CD1c-positive myeloid dendritic cell (primary cell): ENCODE measurements around the gene DHFR.
"Not testable (repeated sequence)": the region's sequence is repeated elsewhere in the genome, so short reads cannot be mapped to it uniquely, and the experiment has no call there.

Source experiments
- DNase-seq: peaks from one replicate; pipeline ENCODE4 v3.0.0-alpha.2; 2016; ENCODE audit errors: extremely low spot score

DHFR gene

DNA sequence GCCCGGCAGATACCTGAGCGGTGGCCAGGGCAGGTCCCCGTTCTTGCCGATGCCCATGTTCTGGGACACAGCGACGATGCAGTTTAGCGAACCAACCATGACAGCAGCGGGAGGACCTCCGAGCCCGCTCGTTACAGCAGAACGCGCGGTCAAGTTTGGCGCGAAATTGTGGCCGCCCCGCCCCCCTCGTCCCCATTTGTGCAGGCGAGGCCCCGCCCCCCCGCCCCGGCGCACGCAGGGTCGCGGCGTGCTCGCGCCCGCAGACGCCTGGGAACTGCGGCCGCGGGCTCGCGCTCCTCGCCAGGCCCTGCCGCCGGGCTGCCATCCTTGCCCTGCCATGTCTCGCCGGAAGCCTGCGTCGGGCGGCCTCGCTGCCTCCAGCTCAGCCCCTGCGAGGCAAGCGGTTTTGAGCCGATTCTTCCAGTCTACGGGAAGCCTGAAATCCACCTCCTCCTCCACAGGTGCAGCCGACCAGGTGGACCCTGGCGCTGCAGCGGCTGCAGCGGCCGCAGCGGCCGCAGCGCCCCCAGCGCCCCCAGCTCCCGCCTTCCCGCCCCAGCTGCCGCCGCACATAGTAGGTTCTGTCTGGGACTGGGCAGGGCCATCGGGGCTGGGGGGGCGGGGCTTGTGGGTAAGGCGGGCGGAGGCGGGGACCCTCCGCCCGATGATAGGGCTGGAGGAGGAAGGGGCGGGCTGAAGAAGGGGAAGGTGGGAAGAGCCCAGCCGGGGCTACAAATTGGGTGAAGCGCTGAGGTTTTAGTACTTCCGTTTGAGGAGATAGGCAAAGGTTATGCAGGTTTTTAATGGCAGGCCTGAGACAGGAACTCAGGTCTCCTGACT, at the start of gene DHFR, which contains the start of gene MSH3:
Gene DHFR, minus strand, starts transcription at position 593 of the 840 bp plus-strand sequence. Its CDS starts 494 bp downstream, at position 99.
Gene MSH3, plus strand, starts transcription at position 262 of the 840 bp plus-strand sequence. Its CDS starts 76 bp downstream, at position 338.
- DNase-seq, result peak; percentile 94

DNA sequence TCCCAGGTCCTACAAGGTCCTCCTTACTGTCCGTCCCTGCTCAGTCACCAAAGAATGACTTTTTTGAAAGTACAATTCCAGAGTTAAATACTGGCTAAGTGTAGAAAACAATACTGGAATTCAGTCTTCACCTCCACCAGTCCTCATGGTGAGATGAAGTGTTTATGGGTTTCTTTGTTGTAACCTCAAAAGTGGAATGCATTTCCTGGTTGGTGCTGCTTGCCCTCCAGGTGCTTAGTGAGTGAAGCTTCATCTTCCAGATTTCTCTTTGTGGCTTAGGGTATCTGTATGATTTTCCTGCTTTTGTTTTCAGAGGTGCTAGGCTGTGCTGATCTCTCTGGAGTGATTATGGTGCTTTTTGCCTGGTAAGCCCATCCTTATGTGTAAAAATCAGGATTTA, 49.4 kb upstream of the DHFR start:
- no peak for DNase-seq

DNA sequence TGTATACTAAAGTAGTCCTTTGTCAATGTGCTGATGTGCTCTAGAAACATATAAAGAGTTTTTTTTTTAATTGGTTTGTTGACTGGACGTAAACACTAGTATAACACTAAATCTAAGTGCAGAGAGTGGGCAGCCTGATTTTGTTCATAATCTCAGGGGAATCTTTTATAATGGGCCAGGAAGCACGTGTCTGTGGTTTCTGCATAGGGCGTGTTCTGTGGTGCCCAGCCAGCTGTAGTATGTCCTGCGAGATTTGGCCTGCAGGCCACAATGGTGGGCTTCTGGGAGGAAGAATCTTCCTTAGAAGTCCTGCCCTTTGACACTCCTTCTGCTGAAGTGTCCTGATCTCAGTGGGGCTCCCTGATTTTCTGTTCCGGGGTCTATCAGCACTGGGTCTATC, 49.0 kb upstream of the DHFR start:
- no peak for DNase-seq

DNA sequence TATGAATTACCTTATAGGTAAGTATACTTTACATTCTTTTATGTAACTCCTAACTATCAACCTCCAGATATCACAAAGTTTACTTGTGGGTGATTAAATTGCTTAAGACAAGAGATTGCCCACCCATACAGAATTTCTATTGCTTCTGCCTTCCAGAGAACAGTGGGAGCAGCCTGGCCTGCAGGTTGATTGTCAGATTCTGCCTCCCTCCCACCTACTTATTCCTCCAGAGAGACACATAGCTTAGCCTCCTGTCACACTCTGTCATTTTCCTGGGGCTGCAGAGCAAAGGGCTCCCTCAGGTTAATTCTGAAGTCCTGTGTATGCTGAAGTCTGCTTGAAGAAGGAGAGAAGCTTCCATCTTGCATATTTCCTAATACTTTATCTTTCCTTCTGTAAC, 48.5 kb upstream of the DHFR start:
- no peak for DNase-seq

DNA sequence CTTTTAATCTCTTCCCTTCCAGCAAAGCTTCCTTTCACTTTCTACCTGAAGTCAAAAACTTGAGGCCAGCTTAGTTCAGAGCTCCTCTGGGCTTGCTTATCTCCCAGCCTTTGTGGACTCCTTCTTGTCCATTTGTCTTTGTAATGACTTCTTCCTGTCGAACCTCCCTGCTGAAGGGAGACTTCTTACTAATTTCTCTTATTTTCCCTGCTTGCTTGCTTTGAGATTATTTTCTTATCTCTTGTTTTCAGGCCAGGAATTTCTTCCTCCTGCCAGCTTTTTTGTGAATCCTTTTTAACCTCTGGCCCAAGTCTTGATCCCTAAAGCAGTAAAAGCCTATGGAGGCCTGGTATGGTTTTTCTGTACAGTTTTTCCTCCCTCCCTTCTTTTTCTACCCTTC, 46.8 kb upstream of the DHFR start:
- DNase-seq, result no peak

DNA sequence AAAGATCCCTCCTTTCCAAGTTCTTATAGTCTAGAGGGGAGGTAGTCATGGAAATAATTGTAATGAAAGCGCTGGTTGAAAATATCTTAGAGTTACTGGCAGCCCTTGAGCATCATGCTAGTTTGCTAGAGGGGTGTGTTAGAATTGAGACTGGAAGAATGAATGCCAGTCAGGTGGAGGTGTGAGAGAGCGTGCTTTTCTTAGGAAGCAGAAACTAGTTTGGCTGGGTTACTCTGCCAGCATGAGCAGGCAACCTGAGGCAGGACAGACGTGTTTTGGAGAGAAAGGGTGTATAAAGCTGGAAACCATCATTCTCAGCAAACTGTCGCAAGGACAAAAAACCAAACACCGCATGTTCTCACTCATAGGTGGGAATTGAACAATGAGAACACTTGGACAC, 43.6 kb upstream of the DHFR start:
- no peak for DNase-seq

DNA sequence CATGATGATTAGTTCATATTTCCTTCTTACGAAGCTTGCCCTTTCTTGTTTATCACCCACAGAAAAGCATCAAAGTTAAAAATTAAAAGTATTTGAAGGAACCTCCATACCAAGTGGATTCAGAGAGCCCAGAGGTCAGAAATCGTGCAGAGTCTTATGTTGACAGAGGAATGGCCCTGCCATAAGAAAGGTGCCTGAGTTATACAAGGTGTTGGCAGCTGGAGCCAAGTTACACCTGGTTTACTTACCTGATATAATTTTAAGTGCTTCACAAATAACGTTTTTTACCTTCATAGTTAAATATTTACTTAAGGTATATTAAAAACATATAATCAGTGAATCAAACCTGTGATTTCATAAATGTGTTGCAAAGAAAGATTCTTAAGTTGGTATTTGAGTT, 42.3 kb upstream of the DHFR start:
- DNase-seq, result no peak

DNA sequence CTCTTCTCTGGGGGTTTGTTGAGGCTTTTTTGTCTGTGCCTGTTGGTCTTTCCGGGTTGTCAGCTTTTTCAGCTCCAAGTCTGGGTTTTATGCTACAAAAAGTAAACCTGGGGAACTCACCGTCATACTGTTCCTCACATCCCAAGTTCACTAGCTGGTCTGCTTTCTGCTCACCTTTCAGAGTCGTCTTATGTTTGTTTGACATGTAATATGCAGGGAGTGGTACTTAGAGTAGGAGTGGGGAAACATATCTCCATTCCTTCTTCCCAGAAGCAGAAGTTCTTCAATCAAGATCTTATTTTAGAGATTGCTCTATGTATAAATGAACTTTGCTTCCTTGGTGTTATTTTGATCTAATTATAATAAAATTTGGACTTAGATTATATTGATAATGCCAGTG, 41.7 kb upstream of the DHFR start:
- no peak for DNase-seq

DNA sequence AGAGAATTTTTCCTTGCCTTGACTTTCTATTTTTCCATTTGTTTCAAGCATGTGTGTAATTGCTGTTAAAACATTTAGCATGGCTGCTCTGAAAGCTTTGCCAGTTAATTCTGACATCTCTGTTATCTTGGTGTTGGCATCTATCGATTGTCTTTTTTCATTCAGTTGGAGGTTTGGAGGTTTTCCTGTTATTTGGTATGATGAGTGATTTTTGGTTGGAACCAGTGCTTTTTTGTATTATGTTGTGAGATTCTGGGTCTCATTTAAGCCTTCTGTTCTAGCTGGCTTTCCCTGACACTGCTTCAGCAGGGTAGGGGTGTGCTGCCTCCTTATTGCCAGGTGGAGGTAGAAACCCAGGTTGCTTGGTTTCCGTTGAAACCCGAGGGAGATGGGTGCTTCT, 40.9 kb upstream of the DHFR start:
- no peak for DNase-seq

DNA sequence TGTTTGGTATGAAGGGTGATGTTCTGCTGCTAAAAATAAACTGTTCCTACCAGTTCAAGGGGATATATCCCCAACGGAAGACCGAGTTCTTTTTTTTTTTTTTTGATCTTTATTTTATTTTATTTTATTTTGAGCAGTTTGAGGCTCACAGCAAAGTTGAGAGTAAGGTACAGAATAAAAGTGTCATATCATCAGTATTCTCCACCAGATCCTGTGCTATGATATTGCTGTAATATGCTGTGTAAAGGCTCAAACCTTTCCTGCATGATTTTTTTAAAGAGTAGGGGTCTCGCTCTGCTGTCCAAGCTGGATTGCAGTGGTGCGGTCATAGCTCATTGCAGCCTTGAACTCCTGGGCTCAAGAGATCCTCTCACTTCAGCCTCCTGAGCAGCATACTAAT, 34.8 kb upstream of the DHFR start:
- DNase-seq, result no peak

DNA sequence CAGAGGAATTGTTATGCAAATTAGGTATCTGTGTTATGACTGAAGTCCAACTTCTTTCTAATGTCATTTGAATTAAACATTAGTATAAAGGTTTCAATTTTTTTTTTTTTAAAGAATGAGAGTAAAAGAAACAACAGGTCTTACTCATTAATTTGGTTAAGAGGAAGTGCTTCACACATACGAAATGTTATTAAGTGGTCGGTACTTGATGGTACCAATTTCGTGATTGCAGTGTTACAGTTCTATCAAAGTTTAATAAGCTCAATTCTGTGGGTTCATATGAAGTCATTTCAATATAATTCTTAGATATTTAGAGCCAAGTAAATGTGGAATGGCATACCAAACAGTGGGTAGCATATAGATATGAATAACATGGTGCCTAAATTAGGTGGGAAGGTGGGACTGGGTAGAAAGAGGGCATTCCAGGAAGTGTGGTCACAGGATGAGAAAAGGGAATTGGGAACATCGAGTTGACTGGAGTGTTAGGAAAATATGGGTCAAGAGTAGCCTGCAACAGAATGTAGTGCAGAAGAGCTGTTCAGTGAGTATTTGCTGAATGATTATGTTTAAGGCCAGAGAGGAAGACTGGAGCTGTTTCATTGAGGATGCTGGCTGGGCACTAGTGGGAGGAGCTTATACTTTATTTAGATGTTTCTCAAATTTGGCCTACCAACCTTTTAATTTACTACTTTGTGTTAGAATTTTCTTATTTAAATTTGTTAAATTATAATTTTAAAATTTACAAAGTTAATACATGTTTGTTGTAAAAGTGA, 34.1 kb upstream of the DHFR start:
- no peak for DNase-seq

DNA sequence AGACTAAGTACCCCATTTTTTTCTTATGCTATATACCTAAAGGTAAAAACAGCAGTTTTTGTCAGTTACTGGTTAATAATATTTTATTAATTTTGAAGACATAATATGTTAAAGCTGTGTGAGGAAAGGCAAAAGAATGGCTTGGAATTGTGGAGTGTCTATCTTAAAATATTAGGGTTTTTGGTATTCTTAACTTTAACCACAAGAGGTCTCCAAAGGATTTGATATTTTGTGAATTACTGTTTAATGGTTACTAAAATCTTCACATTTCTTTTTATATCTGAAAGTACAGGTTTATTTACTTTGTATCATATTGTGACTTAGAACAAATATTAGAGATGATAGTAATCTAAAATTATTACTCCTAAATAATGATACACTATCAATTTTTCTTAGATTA, 32.0 kb upstream of the DHFR start:
- DNase-seq, result peak; percentile 19

DNA sequence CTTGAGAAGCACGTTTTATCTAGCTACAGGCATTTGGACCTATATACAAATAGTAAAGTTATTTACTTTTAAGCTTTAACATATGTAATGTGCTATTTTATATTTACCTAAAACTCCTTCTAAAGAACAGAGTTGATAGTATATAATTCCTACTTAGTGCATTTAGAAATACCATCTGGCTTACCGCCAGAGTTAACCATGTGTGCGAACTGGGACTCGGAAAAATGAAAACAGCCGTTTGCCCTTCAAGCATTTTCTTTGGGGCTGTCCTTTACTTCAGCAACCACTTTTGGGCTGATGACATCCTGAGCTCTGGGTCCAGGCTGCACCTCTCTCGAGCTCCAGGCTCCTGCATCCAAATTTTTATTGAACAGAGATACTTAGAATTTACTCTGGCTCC, 21.9 kb upstream of the DHFR start:
- DNase-seq, result no peak

DNA sequence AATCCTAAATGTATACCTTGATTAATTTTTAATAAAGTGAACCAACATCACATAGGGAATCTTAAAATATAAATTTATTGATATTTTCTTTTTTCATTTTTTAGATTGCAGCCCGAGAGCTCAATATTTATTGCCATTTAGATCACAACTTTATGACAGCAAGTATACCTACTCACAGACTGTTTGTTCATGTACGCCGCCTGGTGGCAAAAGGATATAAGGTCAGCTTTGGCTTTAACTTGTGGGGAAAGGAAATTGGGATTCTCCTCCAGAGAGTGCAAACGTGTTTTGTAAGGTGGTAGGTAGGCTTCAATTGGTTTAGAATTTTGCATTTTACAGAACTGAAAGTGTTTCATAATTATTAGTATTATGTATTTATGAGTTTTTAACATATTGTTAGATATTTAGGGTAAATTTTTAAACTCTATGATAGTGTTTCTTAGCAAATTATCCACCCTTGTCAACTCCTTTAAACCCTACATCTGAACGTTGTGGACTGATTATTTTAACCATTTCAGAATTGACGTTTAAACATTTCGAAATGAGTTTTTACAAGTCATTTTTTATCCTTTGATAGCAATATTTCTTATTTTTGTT, 17.5 kb upstream of the DHFR start:
- DNase-seq, result peak; percentile 75

DNA sequence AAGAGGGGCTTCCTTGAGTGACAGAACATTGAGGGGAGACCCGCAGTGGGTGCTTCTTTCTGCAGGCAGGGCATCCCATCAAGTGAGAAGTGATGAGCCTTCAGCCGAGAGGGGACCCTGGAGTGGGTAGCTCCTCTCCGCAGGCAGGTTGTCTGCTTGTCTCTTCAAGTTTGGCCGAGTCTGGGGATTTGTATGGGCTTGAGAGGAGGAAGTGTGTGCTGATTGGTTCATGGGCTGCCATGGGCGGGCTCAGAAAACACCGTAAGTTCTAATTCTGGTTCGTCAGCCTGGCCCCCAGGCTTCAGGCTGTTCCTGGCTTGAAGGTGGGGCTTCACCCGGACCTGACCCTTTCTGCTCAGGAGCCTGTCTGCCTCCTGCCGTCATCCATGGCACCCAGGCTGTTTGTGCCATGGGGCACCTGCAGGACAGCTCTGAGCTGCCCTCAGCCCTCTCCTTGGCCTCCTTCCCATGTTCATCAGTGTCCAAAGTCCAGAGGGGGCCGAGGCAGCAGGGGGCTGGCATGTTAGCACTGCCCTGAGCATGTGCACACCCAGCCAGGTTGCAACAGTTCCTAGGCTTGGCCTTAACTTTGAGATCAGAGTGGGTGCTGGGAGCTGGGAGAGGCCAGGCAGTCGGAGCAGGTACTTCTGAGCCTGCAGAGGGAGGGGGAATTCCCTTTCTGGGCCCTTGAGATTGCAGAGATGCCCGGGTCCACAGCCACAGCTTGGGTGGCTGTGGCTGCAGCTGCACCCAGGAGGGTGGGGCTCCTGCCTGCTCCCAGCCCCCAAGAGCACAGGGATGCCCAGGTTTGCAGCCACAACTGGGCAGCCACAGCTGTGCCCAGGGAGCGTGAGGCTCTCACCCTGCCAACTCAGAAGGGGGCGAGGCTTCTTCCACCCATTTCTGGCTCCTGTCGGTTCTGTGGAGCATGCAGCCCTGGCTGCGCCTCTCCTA, 13.5 kb upstream of the DHFR start:
- DNase-seq, result no peak

DNA sequence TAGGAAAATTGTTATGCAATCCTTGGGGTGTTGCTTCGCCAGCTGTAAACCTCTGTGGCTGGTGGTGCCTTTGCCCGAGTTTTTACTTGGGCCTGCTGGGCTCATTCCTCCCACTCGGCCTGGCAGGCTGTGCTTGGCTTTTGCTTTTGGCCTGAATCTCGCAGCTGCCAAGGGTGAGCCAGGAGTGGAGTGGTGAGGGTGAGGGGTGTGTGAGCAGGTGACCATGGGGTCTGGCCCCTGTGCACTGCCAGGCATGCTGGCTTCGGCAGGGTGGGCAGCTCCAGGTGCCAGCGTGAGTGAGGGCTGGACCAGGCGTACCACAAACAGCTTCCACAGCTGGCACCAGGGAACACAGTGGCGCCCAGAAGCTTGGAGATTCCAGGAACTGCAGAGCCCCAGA, 12.6 kb upstream of the DHFR start:
- DNase-seq, result no peak

DNA sequence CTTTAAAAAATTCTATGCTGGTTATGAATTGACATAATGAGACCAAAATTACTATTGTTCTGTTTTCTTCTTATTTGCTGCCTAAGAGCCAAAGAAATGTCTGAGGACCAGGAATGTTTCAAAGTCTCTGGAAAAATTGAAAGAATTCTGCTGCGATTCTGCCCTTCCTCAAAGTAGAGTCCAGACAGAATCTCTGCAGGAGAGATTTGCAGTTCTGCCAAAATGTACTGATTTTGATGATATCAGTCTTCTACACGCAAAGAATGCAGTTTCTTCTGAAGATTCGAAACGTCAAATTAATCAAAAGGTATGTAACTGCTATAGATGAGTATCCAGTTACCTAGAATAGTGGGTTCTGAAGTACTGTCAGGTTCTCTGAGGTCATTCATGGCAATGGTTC, 10.3 kb upstream of the DHFR start:
- DNase-seq, result no peak

DNA sequence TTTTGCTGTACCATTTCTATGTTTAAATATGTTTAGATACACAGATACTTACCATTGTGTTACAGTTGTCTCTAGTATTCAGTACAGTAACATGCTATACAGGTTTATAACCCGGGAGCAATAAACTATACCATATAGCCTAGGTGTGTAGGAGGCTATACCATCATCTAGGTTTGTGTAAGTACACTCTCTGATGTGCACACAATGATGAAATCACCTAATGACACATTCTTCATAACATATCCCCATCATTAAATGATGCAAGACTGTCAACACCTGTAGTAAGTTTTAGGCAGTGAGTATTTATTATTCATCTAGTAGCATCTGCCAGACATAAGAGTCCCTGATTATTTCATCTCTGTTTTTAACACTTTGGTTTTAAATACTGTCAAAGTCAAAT, 7.3 kb upstream of the DHFR start:
- DNase-seq, result no peak

DNA sequence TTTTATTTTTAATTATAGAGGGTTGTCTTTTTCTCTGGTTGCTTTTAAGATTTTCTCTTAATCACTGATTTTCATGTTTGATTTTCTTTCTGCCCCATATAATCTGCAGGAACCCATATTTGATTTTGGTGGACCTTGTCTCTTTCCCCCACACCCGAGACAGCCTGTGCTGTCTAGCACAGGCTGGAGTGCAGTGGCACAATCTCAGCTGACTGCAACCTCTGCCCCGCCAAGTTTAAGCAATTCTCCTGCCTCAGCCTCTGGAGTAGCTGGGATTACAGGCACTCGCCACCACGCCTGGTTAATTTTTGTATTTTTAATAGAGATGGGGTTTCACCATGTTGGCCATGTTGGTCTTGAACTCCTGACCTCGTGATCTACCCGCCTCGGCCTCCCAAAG, 5.9 kb upstream of the DHFR start:
- not testable (repeated sequence) for DNase-seq

DNA sequence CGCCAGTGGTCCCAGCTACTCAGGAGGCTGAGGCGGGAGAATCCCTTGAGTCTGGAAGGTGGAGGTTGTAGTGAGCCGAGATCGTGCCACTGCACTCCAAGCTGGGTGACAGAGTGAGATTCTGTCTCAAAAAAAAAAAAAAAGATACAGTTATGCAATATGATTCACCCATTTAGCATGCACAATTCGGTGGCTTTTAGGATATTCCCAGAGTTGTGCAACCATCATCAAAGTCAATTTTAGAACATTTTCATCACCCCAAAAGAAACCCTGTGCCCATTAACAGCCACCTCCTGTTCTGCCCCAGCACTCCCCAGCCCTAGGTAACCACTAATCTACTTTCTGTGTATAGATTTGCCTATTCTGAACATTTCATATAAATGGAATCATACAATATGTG, 4.3 kb upstream of the DHFR start:
- no peak for DNase-seq

DNA sequence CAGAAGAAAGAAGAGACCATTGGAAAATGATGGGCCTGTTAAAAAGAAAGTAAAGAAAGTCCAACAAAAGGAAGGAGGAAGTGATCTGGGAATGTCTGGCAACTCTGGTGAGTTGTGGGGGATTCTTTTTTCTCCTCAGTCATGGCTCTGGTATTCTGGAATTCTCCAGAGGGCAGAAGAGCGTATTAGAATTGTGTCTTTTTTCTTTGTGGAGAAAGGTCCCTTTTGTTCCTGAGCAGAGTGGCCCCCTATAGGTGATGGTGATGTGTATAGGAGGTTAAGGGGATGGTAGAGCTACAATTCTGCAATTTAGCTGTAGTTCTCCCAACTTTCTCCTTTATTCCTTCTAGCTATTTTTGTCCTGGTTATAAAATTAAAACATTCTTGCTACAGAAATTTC, 1.6 kb upstream of the DHFR start:
- no peak for DNase-seq
